Kidney epithelial cell (primary cell): ENCODE data around the gene SLX4IP. TPM values are rescaled to one million over a fixed set of nuclear protein-coding genes. Genes with fewer than 3 reads are reported as not detected.

Experiments
- DNase-seq: peaks from one replicate; pipeline ENCODE4 v3.0.0-alpha.2; 2010; ENCODE audit warnings: low read depth
- H3K27me3 ChIP-seq: 2 replicates; pipeline ENCODE4 v1.6.0; 2011; ENCODE audit warnings: low read length; ENCODE audit not compliant: control insufficient read depth, insufficient read depth
- H3K36me3 ChIP-seq: 2 replicates; pipeline ENCODE4 v1.5.1; 2011; ENCODE audit warnings: low read length; ENCODE audit not compliant: control insufficient read depth, insufficient read depth
- H3K4me3 ChIP-seq: 2 replicates; pipeline ENCODE4 v1.5.1; 2011; ENCODE audit warnings: low read depth, mild to moderate bottlenecking, control low read depth, low read length
- total RNA-seq: library from RNA; depleted of rRNA; stranded (reverse); fragments of >200 nt; gene quantifications from 2 replicates; pipeline ENCODE4 v1.2.3, GENCODE V29; 2015
- TF ChIP-seq, protein P1 (sequence below): IDR thresholded peaks from 2 replicates; pipeline ENCODE4 v1.5.1; 2011; ENCODE audit warnings: mild to moderate bottlenecking, moderate library complexity, low read length, control low read depth, inconsistent platforms; ENCODE audit not compliant: insufficient read depth, poor library complexity, severe bottlenecking

The SLX4IP gene
- total RNA-seq, 1 donor from 2014 or later: 5.8 TPM

DNA sequence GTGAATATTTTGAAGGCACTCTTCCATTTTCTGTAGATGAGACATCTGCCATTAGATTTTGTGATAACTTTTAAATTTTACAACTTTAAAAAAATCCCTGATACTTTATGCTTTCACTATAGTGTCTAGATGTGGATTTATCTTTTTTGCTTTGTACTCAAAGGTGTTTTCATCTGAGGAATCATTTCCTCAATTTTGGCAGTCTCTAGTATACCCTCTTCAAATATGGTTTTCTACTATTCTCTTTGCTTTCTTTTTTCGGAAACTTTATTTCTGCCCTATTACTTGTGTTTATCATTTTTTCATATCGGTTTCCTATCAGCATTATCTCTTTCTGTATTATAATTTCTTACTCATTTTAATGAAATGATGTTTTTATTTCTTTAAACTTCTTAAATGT lies 62.2 kb downstream of the SLX4IP start:
- DNase-seq: no peak
- TF ChIP-seq, protein P1, sequence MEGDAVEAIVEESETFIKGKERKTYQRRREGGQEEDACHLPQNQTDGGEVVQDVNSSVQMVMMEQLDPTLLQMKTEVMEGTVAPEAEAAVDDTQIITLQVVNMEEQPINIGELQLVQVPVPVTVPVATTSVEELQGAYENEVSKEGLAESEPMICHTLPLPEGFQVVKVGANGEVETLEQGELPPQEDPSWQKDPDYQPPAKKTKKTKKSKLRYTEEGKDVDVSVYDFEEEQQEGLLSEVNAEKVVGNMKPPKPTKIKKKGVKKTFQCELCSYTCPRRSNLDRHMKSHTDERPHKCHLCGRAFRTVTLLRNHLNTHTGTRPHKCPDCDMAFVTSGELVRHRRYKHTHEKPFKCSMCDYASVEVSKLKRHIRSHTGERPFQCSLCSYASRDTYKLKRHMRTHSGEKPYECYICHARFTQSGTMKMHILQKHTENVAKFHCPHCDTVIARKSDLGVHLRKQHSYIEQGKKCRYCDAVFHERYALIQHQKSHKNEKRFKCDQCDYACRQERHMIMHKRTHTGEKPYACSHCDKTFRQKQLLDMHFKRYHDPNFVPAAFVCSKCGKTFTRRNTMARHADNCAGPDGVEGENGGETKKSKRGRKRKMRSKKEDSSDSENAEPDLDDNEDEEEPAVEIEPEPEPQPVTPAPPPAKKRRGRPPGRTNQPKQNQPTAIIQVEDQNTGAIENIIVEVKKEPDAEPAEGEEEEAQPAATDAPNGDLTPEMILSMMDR: no peak
- Histone ChIP-seq H3K4me3 (no peak overlapping the region), H3K27me3 (no peaks in the 10 kb centered on the region), H3K36me3 (no peaks in the 10 kb centered on the region)

DNA sequence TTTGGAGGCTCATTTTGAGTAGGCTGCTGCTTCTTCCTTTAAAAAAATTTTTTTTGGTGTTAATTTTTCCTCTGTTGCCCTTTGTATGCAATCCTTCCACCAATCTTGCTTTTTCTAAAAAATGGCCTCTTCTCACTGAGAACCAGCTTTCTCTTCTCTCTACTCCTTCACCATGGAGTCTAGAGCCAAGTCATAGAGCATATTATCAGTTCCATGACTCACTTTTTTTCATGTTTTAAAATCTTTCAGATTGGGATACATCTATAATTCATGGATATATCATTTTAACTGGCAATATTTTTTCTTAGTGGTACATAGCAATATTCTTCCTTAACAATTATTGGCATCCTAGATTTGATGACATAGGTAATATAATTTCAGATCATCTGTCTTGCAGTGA lies 62.7 kb downstream of the SLX4IP start:
- Histone ChIP-seq H3K36me3 (no peaks in the 10 kb centered on the region), H3K27me3 (no peaks in the 10 kb centered on the region), H3K4me3 (no peak overlapping the region)
- no peak for DNase-seq
- TF ChIP-seq, protein P1: no peak

DNA sequence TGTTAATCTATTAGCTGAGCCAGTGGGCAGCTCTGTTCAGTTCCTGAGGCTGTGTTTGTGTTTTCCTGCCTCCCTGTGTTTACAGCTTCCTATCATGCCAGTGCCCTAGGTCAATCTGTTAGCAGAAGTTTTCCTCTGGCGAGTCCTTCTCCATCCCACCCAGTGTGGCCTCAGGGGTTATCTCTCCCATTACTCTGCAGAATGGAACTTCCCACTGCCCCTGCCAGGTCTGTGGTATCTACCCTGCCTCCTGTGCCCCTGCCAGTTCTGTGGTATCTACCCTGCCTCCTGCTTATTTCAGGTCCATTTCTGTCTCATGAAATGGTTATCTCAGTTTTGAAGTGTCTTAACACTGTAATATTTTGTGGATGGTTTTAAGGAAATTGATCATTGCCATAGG lies 63.1 kb downstream of the SLX4IP start:
- H3K27me3 ChIP-seq: no peaks in the 10 kb centered on the region
- no peak overlapping the region for H3K4me3 ChIP-seq
- no peaks in the 10 kb centered on the region for H3K36me3 ChIP-seq
- no peak for DNase-seq
- TF ChIP-seq, protein P1: no peak

DNA sequence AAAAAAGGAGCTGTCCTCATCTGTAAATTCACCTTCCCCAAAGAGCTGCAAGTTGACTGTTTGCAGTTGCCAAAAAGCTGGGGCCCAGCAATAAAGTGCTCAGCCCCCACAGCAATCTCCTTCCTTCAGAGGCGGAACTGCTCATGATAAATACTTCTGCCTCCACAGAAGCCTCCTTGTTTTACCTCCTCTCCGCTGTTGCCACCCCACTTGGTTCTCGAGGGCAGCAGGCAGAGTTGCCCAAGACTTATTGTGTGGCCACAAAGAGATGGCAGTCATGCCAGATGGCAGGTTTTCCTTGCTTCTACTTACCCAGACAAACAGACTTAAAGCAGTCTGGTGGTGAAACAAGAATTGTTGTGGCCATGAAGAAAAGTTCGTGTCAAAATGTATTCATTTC lies 66.3 kb downstream of the SLX4IP start:
- H3K4me3 ChIP-seq: no peak overlapping the region
- no peak for DNase-seq
- TF ChIP-seq, protein P1: no peak

DNA sequence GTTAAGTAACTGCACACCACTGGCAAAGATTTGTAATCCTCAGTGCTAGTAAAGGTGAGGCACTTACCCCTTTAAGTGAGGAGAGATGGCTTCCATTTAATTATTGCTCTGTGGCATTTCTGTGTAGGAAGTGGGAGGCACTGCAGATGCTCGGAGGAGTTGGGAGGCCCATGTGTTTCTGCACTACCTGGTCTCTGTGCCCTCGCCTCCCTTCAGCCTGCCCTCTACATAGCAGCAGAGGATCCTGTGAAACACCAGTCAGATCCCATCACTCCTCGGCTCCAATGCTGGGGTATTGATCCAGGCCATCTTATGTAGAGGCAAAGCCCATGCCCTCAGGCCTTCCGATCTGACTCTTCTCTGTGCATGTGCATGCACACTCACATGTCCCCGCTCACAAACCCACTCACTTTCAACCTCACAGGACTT lies 67.0 kb downstream of the SLX4IP start:
- TF ChIP-seq, protein P1: no peak
- no peaks in the 10 kb centered on the region for H3K36me3 ChIP-seq
- H3K27me3 ChIP-seq: no peaks in the 10 kb centered on the region
- DNase-seq: no peak
- no peak overlapping the region for H3K4me3 ChIP-seq

More for the DNA sequence above, 66.3 kb downstream of the SLX4IP start:
- Histone ChIP-seq H3K27me3 (no peaks in the 10 kb centered on the region), H3K36me3 (no peaks in the 10 kb centered on the region)

DNA sequence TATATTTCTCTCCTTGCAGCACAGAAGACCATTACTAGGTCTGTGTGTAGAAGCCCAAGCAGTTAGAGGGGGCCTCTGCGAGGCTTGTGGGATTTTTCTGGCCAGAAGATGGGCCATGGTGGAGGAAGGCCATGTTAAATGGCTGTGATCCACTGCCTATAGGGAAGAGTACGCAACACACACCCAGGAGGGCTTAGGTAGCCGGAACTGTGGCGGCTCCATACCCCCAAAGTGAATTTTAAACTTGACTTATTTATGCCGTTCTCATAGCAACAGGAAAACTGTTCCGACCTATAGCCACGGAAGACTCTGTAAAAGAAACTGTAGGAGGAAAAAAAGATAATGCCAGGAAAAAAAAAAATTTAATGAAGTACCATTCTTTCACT lies 69.5 kb downstream of the SLX4IP start:
- Histone ChIP-seq H3K27me3 (no peaks in the 10 kb centered on the region), H3K36me3 (no peaks in the 10 kb centered on the region), H3K4me3 (no peak overlapping the region)
- no peak for DNase-seq
- TF ChIP-seq, protein P1: no peak
